WTC11 (cell line): ENCODE data around the gene SH3BP5. TPM values are rescaled to one million over a fixed set of nuclear protein-coding genes. Genes with fewer than 3 reads are reported as not detected.
A peak's percentile ranks its signal among the peaks of the same experiment; 100 is the strongest.

Experiments used
- ATAC-seq: fragments of 200-7000 bp; cut with Tn5 transposase; 2 replicates; pipeline ENCODE4 v1.10.0; 2021; ENCODE audit warnings: mild to moderate bottlenecking, moderate library complexity
- CTCF ChIA-PET: fragments of 300-600 bp; sonication (Branson Sonifier 250); formaldehyde crosslinking; loops from one replicate; lab custom pipeline; 2021; ENCODE audit warnings: antibody characterized with exemption; lab: Charles Lee
- POLR2A ChIA-PET: fragments of 350-600 bp; sonication (Branson Sonifier 250); formaldehyde crosslinking; loops from one replicate; lab custom pipeline; 2021; ENCODE audit warnings: antibody characterized with exemption; lab: Charles Lee
- DNase-seq: peaks from one replicate; pipeline ENCODE4 v3.0.0; 2021; ENCODE audit warnings: low spot score
- H3K27ac Mint-ChIP-seq: 2 replicates; pipeline ENCODE4 v1.8.0; 2021; ENCODE audit warnings: mixed read lengths
- H3K27me3 Mint-ChIP-seq: 2 replicates; pipeline ENCODE4 v1.8.0; 2021; ENCODE audit warnings: low read depth, mild to moderate bottlenecking, moderate library complexity, mixed read lengths
- H3K36me3 Mint-ChIP-seq: 2 replicates; pipeline ENCODE4 v1.8.0; 2021; ENCODE audit warnings: mixed read lengths
- H3K4me1 Mint-ChIP-seq: 2 replicates; pipeline ENCODE4 v1.8.0; 2022; ENCODE audit warnings: mixed read lengths
- H3K4me3 Mint-ChIP-seq: 2 replicates; pipeline ENCODE4 v1.8.0; 2021; ENCODE audit warnings: mild to moderate bottlenecking, moderate library complexity, mixed read lengths
- H3K9me3 Mint-ChIP-seq: 2 replicates; pipeline ENCODE4 v1.8.0; 2021; ENCODE audit warnings: mixed read lengths
- HMGA2 ChIP-seq: fragments of 250-450 bp; sonication (Bioruptor Pico); IDR thresholded peaks from 2 replicates; pipeline ENCODE4 v1.4.0; 2021; ENCODE audit warnings: mild to moderate bottlenecking, moderate library complexity
- MYBL2 ChIP-seq: sonication (generic); formaldehyde crosslinking; IDR thresholded peaks from 2 replicates; pipeline ENCODE4 v1.8.1; 2023; ENCODE audit warnings: mild to moderate bottlenecking, moderate library complexity, missing genetic modification reagents
- NFE2L1 ChIP-seq: sonication (generic); formaldehyde crosslinking; IDR thresholded peaks from 2 replicates; pipeline ENCODE4 v1.8.1; 2023; ENCODE audit warnings: missing genetic modification reagents
- NFYB ChIP-seq: sonication (generic); formaldehyde crosslinking; conservative IDR thresholded peaks from 2 replicates; pipeline ENCODE4 v1.8.0; 2022; ENCODE audit warnings: low read depth, missing genetic modification reagents
- TEAD1 ChIP-seq: sonication (generic); formaldehyde crosslinking; IDR thresholded peaks from 2 replicates; pipeline ENCODE4 v1.8.0; 2022; ENCODE audit warnings: mild to moderate bottlenecking, missing genetic modification reagents
- ZNF121 ChIP-seq: sonication (generic); formaldehyde crosslinking; IDR thresholded peaks from 2 replicates; pipeline ENCODE4 v1.8.0; 2023; ENCODE audit warnings: missing genetic modification reagents
- ZNF396 ChIP-seq: fragments of 250-450 bp; sonication (Bioruptor Pico); IDR thresholded peaks from 2 replicates; pipeline ENCODE4 v1.8.0; 2021; ENCODE audit warnings: mild to moderate bottlenecking, moderate library complexity, borderline replicate concordance
- ZNF416 ChIP-seq: fragments of 250-450 bp; sonication (Bioruptor Pico); IDR thresholded peaks from 2 replicates; pipeline ENCODE4 v1.9.0; 2021; ENCODE audit warnings: mild to moderate bottlenecking, inconsistent platforms
- total RNA-seq: library from RNA; stranded (reverse); gene quantifications from 3 replicates; pipeline ENCODE4 v1.2.3, GENCODE V29; 2021
- TF ChIP-seq, protein P1 (sequence below): sonication (generic); formaldehyde crosslinking; IDR thresholded peaks from 2 replicates; pipeline ENCODE4 v1.8.1; 2023; ENCODE audit warnings: mild to moderate bottlenecking, missing genetic modification reagents, borderline replicate concordance
- TF ChIP-seq, protein P2 (sequence below): sonication (generic); formaldehyde crosslinking; IDR thresholded peaks from 2 replicates; pipeline ENCODE4 v1.8.0; 2023; ENCODE audit warnings: missing genetic modification reagents, mild to moderate bottlenecking, borderline replicate concordance
- TF ChIP-seq, protein P3 (sequence below): sonication (generic); formaldehyde crosslinking; conservative IDR thresholded peaks from 2 replicates; pipeline ENCODE4 v1.8.1; 2023; ENCODE audit warnings: mild to moderate bottlenecking, low read depth, missing genetic modification reagents, moderate library complexity

The SH3BP5 gene
- total RNA-seq, 1 experiment from 2014 or later: 7.2 TPM

DNA sequence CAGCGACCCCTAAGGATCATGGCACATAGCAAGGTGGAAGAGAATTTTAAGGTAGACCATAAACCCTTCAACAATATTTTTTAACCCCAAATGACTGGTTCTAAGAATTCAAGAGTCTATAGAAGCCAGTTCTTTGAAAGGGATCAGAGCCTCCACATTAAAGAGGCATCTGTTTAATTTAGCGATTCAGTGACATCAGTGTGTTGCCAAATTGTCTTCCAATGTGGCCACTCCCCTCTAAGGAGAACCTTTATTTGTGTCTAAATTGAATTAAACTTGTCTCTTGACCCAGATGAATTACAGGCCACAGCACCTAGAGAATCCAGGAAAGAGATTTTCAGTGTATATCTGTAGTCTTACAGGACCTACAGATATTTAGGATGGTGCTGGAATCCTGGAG, 6.6 kb upstream of the SH3BP5 start (continued):
- TF ChIP-seq ZNF396 (CRISPR knock-in tag) (no peak), ZNF416 (no peak)
- TF ChIP-seq, protein P1, sequence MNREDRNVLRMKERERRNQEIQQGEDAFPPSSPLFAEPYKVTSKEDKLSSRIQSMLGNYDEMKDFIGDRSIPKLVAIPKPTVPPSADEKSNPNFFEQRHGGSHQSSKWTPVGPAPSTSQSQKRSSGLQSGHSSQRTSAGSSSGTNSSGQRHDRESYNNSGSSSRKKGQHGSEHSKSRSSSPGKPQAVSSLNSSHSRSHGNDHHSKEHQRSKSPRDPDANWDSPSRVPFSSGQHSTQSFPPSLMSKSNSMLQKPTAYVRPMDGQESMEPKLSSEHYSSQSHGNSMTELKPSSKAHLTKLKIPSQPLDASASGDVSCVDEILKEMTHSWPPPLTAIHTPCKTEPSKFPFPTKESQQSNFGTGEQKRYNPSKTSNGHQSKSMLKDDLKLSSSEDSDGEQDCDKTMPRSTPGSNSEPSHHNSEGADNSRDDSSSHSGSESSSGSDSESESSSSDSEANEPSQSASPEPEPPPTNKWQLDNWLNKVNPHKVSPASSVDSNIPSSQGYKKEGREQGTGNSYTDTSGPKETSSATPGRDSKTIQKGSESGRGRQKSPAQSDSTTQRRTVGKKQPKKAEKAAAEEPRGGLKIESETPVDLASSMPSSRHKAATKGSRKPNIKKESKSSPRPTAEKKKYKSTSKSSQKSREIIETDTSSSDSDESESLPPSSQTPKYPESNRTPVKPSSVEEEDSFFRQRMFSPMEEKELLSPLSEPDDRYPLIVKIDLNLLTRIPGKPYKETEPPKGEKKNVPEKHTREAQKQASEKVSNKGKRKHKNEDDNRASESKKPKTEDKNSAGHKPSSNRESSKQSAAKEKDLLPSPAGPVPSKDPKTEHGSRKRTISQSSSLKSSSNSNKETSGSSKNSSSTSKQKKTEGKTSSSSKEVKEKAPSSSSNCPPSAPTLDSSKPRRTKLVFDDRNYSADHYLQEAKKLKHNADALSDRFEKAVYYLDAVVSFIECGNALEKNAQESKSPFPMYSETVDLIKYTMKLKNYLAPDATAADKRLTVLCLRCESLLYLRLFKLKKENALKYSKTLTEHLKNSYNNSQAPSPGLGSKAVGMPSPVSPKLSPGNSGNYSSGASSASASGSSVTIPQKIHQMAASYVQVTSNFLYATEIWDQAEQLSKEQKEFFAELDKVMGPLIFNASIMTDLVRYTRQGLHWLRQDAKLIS: no peak

DNA sequence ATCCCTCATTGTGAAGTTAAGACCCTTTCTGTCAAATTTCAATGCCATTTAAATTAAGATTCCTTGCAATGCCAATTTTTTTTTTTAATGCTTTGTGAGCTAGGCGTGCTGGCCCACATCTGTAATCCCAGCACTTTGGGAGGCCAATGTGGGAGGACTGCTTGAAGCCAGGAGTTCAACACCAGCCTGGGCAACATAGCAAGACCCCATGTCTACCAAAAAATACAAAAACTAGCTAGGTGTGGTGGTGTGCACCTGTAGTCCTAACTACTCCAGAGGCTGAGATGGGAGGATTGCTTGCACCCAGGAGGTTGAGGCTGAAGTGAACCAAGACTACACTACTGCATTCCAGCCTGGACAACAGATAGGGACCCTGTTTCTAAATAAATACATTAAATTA, 5.6 kb upstream of the SH3BP5 start:
- TF ChIP-seq, protein P2, sequence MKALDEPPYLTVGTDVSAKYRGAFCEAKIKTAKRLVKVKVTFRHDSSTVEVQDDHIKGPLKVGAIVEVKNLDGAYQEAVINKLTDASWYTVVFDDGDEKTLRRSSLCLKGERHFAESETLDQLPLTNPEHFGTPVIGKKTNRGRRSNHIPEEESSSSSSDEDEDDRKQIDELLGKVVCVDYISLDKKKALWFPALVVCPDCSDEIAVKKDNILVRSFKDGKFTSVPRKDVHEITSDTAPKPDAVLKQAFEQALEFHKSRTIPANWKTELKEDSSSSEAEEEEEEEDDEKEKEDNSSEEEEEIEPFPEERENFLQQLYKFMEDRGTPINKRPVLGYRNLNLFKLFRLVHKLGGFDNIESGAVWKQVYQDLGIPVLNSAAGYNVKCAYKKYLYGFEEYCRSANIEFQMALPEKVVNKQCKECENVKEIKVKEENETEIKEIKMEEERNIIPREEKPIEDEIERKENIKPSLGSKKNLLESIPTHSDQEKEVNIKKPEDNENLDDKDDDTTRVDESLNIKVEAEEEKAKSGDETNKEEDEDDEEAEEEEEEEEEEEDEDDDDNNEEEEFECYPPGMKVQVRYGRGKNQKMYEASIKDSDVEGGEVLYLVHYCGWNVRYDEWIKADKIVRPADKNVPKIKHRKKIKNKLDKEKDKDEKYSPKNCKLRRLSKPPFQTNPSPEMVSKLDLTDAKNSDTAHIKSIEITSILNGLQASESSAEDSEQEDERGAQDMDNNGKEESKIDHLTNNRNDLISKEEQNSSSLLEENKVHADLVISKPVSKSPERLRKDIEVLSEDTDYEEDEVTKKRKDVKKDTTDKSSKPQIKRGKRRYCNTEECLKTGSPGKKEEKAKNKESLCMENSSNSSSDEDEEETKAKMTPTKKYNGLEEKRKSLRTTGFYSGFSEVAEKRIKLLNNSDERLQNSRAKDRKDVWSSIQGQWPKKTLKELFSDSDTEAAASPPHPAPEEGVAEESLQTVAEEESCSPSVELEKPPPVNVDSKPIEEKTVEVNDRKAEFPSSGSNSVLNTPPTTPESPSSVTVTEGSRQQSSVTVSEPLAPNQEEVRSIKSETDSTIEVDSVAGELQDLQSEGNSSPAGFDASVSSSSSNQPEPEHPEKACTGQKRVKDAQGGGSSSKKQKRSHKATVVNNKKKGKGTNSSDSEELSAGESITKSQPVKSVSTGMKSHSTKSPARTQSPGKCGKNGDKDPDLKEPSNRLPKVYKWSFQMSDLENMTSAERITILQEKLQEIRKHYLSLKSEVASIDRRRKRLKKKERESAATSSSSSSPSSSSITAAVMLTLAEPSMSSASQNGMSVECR (CRISPR knock-in tag): no peak
- peak; percentile 70; the same call in 1 of the 2 replicates for TF ChIP-seq ZNF121 (CRISPR knock-in tag)
- Mint-ChIP-seq H3K4me3 (no peak overlapping the region), H3K9me3 (0 out of 2 replicates have a peak, but pooled peaks cover 4% of the 10 kb centered on the region), H3K27me3 (peaks cover 17% of the 10 kb centered on the region), H3K36me3 (no peaks in the 10 kb centered on the region), H3K27ac (no peak overlapping the region), H3K4me1 (peaks cover 3% of the 10 kb centered on the region)
- no peak for ATAC-seq
- no peak for DNase-seq
- CTCF ChIA-PET: interaction anchor here (0.7 kb wide), 2 partner anchors 132 to 373 kb away, joined by 4 to 5 read pairs; partner anchors contain the start of gene CAPN7
- POLR2A ChIA-PET: no interaction called here

DNA sequence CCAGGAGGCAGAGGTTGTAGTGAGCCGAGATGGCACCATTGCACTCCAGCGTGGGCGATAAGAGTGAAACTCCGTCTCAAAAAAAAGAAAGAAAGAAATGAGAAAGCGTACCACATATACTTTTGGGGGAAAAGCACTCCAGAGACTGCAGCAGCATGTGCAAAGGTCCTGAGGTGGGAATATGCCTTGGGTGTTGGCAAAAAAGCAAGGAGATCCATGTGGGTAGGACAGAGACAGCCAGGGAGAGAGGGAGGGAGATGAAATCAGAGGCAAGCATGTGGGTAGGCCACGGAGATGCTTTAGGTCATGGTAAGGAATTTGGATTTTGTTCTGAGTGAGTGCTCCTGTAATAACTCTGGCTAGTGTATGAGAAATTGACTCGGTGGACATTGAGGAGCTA, 3.7 kb upstream of the SH3BP5 start:
- Mint-ChIP-seq H3K4me1 (peaks cover 11% of the 10 kb centered on the region), H3K27me3 (peaks cover 29% of the 10 kb centered on the region), H3K4me3 (no peak overlapping the region)
- DNase-seq: no peak
- CTCF ChIA-PET: interaction anchor here (1.4 kb wide), 1 partner anchor 68 kb away, joined by 4 read pairs; no protein-coding TSS in a partner anchor
- no peak for TF ChIP-seq TEAD1 (CRISPR knock-in tag)
- TF ChIP-seq MYBL2 (CRISPR knock-in tag): no peak
- no peak for TF ChIP-seq HMGA2
- TF ChIP-seq NFE2L1 (CRISPR knock-in tag): no peak
- TF ChIP-seq, protein P3, sequence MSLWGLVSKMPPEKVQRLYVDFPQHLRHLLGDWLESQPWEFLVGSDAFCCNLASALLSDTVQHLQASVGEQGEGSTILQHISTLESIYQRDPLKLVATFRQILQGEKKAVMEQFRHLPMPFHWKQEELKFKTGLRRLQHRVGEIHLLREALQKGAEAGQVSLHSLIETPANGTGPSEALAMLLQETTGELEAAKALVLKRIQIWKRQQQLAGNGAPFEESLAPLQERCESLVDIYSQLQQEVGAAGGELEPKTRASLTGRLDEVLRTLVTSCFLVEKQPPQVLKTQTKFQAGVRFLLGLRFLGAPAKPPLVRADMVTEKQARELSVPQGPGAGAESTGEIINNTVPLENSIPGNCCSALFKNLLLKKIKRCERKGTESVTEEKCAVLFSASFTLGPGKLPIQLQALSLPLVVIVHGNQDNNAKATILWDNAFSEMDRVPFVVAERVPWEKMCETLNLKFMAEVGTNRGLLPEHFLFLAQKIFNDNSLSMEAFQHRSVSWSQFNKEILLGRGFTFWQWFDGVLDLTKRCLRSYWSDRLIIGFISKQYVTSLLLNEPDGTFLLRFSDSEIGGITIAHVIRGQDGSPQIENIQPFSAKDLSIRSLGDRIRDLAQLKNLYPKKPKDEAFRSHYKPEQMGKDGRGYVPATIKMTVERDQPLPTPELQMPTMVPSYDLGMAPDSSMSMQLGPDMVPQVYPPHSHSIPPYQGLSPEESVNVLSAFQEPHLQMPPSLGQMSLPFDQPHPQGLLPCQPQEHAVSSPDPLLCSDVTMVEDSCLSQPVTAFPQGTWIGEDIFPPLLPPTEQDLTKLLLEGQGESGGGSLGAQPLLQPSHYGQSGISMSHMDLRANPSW (CRISPR knock-in tag): no peak
- no peak for TF ChIP-seq NFYB (CRISPR knock-in tag)
- TF ChIP-seq, all 79 proteins: peak for 0
- 0 out of 2 replicates have a peak, but pooled peaks cover 4% of the 10 kb centered on the region for H3K9me3 Mint-ChIP-seq
- ATAC-seq: no peak
- POLR2A ChIA-PET: no interaction called here
- H3K27ac Mint-ChIP-seq: no peak overlapping the region
- no peaks in the 10 kb centered on the region for H3K36me3 Mint-ChIP-seq
